Measurements from ENCODE around the gene TJAP1.

The TJAP1 gene

DNA sequence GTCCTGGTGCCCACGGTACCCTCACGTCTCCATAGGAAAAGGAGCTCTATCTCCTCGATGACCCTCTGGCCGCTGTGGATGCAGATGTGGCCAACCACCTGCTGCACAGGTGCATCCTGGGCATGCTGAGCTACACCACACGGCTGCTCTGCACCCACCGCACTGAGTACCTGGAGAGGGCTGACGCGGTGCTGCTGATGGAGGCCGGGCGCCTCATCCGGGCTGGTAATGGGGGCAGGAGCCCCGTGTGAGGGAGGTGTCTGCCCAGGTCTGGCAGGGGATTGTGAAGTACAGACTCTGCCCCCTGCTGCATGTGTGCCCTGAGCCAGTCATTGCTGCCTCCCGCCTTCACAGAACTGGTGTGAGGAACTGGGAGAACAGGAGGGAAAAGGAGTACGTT, 34.4 kb upstream of the TJAP1 start:
- H3K4me3 ChIP-seq (replicated peaks; ENCODE audit: insufficient read depth, low read length): no peak overlapping the region
- H3K27ac ChIP-seq (replicated peaks): no peak overlapping the region
- no peak for DNase-seq (ENCODE audit: low read depth in 1 of 2, low spot score in 1 of 2)
- no peaks in the 10 kb centered on the region for H3K27me3 ChIP-seq (ENCODE audit: insufficient read depth, poor library complexity, severe bottlenecking)
- TF ChIP-seq, protein P1, sequence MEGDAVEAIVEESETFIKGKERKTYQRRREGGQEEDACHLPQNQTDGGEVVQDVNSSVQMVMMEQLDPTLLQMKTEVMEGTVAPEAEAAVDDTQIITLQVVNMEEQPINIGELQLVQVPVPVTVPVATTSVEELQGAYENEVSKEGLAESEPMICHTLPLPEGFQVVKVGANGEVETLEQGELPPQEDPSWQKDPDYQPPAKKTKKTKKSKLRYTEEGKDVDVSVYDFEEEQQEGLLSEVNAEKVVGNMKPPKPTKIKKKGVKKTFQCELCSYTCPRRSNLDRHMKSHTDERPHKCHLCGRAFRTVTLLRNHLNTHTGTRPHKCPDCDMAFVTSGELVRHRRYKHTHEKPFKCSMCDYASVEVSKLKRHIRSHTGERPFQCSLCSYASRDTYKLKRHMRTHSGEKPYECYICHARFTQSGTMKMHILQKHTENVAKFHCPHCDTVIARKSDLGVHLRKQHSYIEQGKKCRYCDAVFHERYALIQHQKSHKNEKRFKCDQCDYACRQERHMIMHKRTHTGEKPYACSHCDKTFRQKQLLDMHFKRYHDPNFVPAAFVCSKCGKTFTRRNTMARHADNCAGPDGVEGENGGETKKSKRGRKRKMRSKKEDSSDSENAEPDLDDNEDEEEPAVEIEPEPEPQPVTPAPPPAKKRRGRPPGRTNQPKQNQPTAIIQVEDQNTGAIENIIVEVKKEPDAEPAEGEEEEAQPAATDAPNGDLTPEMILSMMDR (IDR thresholded peaks at IDR 0.05; ENCODE audit: insufficient read depth, low read length): no peak
- TF ChIP-seq, protein P2, sequence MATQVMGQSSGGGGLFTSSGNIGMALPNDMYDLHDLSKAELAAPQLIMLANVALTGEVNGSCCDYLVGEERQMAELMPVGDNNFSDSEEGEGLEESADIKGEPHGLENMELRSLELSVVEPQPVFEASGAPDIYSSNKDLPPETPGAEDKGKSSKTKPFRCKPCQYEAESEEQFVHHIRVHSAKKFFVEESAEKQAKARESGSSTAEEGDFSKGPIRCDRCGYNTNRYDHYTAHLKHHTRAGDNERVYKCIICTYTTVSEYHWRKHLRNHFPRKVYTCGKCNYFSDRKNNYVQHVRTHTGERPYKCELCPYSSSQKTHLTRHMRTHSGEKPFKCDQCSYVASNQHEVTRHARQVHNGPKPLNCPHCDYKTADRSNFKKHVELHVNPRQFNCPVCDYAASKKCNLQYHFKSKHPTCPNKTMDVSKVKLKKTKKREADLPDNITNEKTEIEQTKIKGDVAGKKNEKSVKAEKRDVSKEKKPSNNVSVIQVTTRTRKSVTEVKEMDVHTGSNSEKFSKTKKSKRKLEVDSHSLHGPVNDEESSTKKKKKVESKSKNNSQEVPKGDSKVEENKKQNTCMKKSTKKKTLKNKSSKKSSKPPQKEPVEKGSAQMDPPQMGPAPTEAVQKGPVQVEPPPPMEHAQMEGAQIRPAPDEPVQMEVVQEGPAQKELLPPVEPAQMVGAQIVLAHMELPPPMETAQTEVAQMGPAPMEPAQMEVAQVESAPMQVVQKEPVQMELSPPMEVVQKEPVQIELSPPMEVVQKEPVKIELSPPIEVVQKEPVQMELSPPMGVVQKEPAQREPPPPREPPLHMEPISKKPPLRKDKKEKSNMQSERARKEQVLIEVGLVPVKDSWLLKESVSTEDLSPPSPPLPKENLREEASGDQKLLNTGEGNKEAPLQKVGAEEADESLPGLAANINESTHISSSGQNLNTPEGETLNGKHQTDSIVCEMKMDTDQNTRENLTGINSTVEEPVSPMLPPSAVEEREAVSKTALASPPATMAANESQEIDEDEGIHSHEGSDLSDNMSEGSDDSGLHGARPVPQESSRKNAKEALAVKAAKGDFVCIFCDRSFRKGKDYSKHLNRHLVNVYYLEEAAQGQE (IDR thresholded peaks at IDR 0.05; ENCODE audit: insufficient replicate concordance, low read depth): no peak
- TF ChIP-seq SPI1 (IDR thresholded peaks at IDR 0.05; ENCODE audit: borderline replicate concordance, low read depth) (no peak), POLR2AphosphoS5 (IDR thresholded peaks at IDR 0.05; ENCODE audit: low read depth) (no peak), GABPA (IDR thresholded peaks at IDR 0.05; ENCODE audit: low read depth) (no peak)

GRCh38 chr6:43444036-43444435, 33.3 kb upstream of the TJAP1 start:
- TF ChIP-seq, protein P2 (IDR thresholded peaks at IDR 0.05; ENCODE audit: insufficient replicate concordance, low read depth): no peak
- no peak for TF ChIP-seq POLR2AphosphoS5 (IDR thresholded peaks at IDR 0.05; ENCODE audit: low read depth)
- no peaks in the 10 kb centered on the region for H3K27me3 ChIP-seq (ENCODE audit: insufficient read depth, poor library complexity, severe bottlenecking)
- H3K27ac ChIP-seq (replicated peaks): no peak overlapping the region
- H3K4me3 ChIP-seq (replicated peaks; ENCODE audit: insufficient read depth, low read length): no peak overlapping the region
- no peak for DNase-seq (ENCODE audit: low read depth in 1 of 2, low spot score in 1 of 2)

DNA sequence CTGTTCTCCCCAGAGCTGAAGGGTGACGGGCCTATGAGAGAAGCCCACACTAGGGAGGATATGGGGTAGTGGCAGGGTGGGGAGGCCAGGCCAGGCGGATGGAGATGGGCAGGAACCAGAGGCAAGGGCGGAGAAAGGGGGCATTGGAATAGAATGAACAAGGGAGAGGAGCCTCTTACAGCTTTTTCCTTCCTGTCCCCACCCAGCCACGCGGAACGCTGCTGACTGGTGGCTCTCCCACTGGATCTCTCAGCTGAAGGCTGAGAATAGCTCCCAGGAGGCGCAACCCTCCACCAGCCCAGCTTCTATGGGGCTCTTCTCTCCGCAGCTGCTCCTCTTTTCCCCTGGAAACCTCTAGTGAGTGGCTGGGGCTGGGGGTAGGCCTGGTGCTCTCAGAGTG, 32.8 kb upstream of the TJAP1 start:
- H3K27ac ChIP-seq (replicated peaks): no peak overlapping the region
- no peaks in the 10 kb centered on the region for H3K27me3 ChIP-seq (ENCODE audit: insufficient read depth, poor library complexity, severe bottlenecking)
- DNase-seq (ENCODE audit: low read depth in 1 of 2, low spot score in 1 of 2): no peak
- H3K4me3 ChIP-seq (replicated peaks; ENCODE audit: insufficient read depth, low read length): no peak overlapping the region
- TF ChIP-seq, protein P2 (IDR thresholded peaks at IDR 0.05; ENCODE audit: insufficient replicate concordance, low read depth): no peak
- no peak for TF ChIP-seq SPI1 (IDR thresholded peaks at IDR 0.05; ENCODE audit: borderline replicate concordance, low read depth)
- TF ChIP-seq, protein P1 (IDR thresholded peaks at IDR 0.05; ENCODE audit: insufficient read depth, low read length): no peak
- no peak for TF ChIP-seq POLR2AphosphoS5 (IDR thresholded peaks at IDR 0.05; ENCODE audit: low read depth)
- TF ChIP-seq GABPA (IDR thresholded peaks at IDR 0.05; ENCODE audit: low read depth): no peak

GRCh38 chr6:43445576-43445975, 31.8 kb upstream of the TJAP1 start:
- TF ChIP-seq, protein P1 (IDR thresholded peaks at IDR 0.05; ENCODE audit: insufficient read depth, low read length): no peak
- DNase-seq (ENCODE audit: low read depth in 1 of 2, low spot score in 1 of 2): no peak
- no peaks in the 10 kb centered on the region for H3K27me3 ChIP-seq (ENCODE audit: insufficient read depth, poor library complexity, severe bottlenecking)
- H3K4me3 ChIP-seq (replicated peaks; ENCODE audit: insufficient read depth, low read length): no peak overlapping the region
- H3K27ac ChIP-seq (replicated peaks): no peak overlapping the region

Data from HL-60 (cell line).